Aortic smooth muscle cell (primary cell): Measurements from ENCODE around the gene ADGRA1. TPM values are rescaled to one million over a fixed set of nuclear protein-coding genes. Genes with fewer than 3 reads are reported as not detected.

Experiments used
- total RNA-seq: library from RNA; depleted of rRNA; stranded (reverse); fragments of >200 nt; gene quantifications from 2 replicates; pipeline ENCODE4 v1.2.3, GENCODE V29; 2014

The ADGRA1 gene
- total RNA-seq, result not detected in 2 replicates

DNA sequence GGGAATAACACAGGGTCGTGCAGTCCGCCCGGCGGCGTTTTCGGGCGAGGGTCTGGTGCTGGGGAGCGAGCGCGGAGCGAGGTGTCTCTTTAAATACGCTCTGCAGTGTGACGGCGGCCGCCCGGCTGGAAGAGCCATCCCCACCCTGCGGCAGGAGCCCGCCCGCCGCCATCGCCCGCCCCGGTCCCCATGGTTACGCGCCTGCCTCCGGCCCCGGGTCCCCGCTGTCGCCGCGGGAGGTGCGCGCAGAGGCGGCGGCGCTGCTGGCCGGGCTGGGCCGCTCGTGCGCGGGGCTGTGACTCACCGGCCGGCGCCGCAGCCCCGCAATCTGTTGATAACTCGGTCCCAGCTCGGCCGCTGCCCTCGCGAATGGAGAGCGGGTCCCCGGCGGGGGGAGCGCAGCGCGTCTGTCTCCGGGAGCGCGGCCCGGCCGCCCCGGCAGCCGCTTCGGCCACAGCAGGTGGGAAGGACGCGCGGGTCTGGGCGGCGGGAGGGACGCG, at the start of gene ADGRA1:
ADGRA1 (plus strand) TSS at position 246 of the 500 bp plus-strand sequence. CDS start 986 bp downstream, outside the sequence.

GRCh38 chr10:133159950-133160825, 72.5 kb downstream of the ADGRA1 start, which contains the start of gene KNDC1:
Gene KNDC1, plus strand, starts transcription at chr10:133160219. Its CDS starts 249 bp downstream, at chr10:133160468.

Other genes starting within 250 kb of the ADGRA1 start
- 0.19 and 0.79 TPM in 2 replicates for gene CFAP46, start 145.4 kb upstream of the ADGRA1 start, total RNA-seq
- gene KNDC1, start 72.3 kb downstream of the ADGRA1 start, total RNA-seq, result 0.12 and 0.26 TPM in 2 replicates
- gene UTF1, start 142.3 kb downstream of the ADGRA1 start, total RNA-seq, result not detected in 2 replicates
- not detected in 2 replicates for gene VENTX, start 149.9 kb downstream of the ADGRA1 start, total RNA-seq
- 0.87 and 1.3 TPM in 2 replicates for gene ADAM8, start 188.9 kb downstream of the ADGRA1 start, total RNA-seq
- 66.4 and 71.7 TPM in 2 replicates for gene TUBGCP2, start 220.9 kb downstream of the ADGRA1 start, total RNA-seq
- 18.4 and 21.8 TPM in 2 replicates for gene ZNF511, start 221.0 kb downstream of the ADGRA1 start, total RNA-seq
- gene CALY, start 249.0 kb downstream of the ADGRA1 start, total RNA-seq, result not detected in 2 replicates